H1 (cell line): ENCODE results near the gene FAF2. TPM values are rescaled to one million over a fixed set of nuclear protein-coding genes. Genes with fewer than 3 reads are reported as not detected.

ENCODE experiments used
- CTCF ChIA-PET: fragments of 300-600 bp; sonication (Branson Sonifier 250); formaldehyde crosslinking; loops from one replicate; lab custom pipeline; 2021; ENCODE audit not compliant: partially characterized antibody; lab: Charles Lee
- POLR2A ChIA-PET: fragments of 300-600 bp; sonication (Branson Sonifier 250); formaldehyde crosslinking; loops from one replicate; lab custom pipeline; 2021; ENCODE audit warnings: inconsistent platforms; ENCODE audit not compliant: partially characterized antibody; lab: Charles Lee
- DNase-seq, 2 experiments: peaks; one replicate each; pipeline versions ENCODE4 v3.0.0 to v3.0.0-alpha.2; 2010 to 2022; ENCODE audit warnings: low spot score in 2 of 2, low read depth in 1 of 2, mixed read lengths in 1 of 2
- FAIRE-seq: peaks from 2 replicates; lab custom pipeline; 2011; peaks lifted over from hg19 to GRCh38; lab: Jason Lieb, UNC
- H2AFZ ChIP-seq: 2 replicates; pipeline ENCODE4 v1.8.1; 2012; ENCODE audit warnings: low read length, inconsistent platforms
- H2AK5ac ChIP-seq: 2 replicates; pipeline ENCODE4 v1.6.1; 2013; ENCODE audit warnings: low read depth, low read length
- H2BK120ac ChIP-seq: replicated peaks from 2 replicates; pipeline ENCODE3; 2013; ENCODE audit warnings: low read depth, low read length, inconsistent platforms
- H2BK12ac ChIP-seq: 2 replicates; pipeline ENCODE4 v1.6.1; 2013; ENCODE audit warnings: low read depth, low read length
- H2BK15ac ChIP-seq: 2 replicates; pipeline ENCODE4 v1.6.1; 2013; ENCODE audit warnings: low read length
- H2BK20ac ChIP-seq: 2 replicates; pipeline ENCODE4 v1.6.1; 2013; ENCODE audit warnings: low read length
- H2BK5ac ChIP-seq: 2 replicates; pipeline ENCODE4 v1.6.1; 2013; ENCODE audit warnings: low read depth, low read length
- H3K14ac ChIP-seq: 2 replicates; pipeline ENCODE4 v1.6.1; 2013; ENCODE audit warnings: inconsistent platforms; ENCODE audit not compliant: insufficient read length
- H3K18ac ChIP-seq: 2 replicates; pipeline ENCODE4 v1.6.1; 2013; ENCODE audit warnings: low read length; ENCODE audit errors: extremely low read depth
- H3K23ac ChIP-seq: 2 replicates; pipeline ENCODE4 v1.6.1; 2013; ENCODE audit warnings: inconsistent platforms; ENCODE audit not compliant: insufficient read length
- H3K23me2 ChIP-seq: 2 replicates; pipeline ENCODE4 v1.6.1; 2013; ENCODE audit warnings: low read depth, low read length
- H3K27ac ChIP-seq: 2 replicates; pipeline ENCODE4 v1.6.1; 2011; ENCODE audit warnings: low read depth, low read length, inconsistent platforms
- H3K27me3 ChIP-seq, 4 experiments: replicated peaks in 1 of 4; 1 replicate in 1 of 4; 2 replicates in 3 of 4; pipeline versions ENCODE4 v1.6.1 to v1.8.1; 2011 to 2013; ENCODE audit warnings: low read length in 3 of 4, mild to moderate bottlenecking in 3 of 4, inconsistent platforms in 2 of 4, mixed read lengths in 2 of 4, moderate library complexity in 1 of 4; ENCODE audit not compliant: control insufficient read depth in 3 of 4, insufficient read depth in 3 of 4; ENCODE audit errors: extremely low read depth in 1 of 4
- H3K36me3 ChIP-seq, 4 experiments: 2 replicates each; pipeline versions ENCODE4 v1.6.1 to v1.8.1; 2011 to 2013; ENCODE audit warnings: mild to moderate bottlenecking in 4 of 4, low read length in 3 of 4, moderate library complexity in 2 of 4, control low read depth in 1 of 4, inconsistent platforms in 1 of 4; ENCODE audit not compliant: insufficient read depth in 4 of 4, control insufficient read depth in 2 of 4
- H3K4ac ChIP-seq: replicated peaks from 2 replicates; pipeline ENCODE3; 2013; ENCODE audit warnings: low read length, low read depth, mixed read lengths, inconsistent platforms; ENCODE audit not compliant: insufficient read length
- H3K4me1 ChIP-seq, 4 experiments: replicated peaks in 1 of 4; 1 replicate in 1 of 4; 2 replicates in 3 of 4; pipeline versions ENCODE4 v1.6.1 to v1.8.1; 2011 to 2013; ENCODE audit warnings: low read length in 3 of 4, inconsistent platforms in 2 of 4, mixed read lengths in 1 of 4; ENCODE audit not compliant: insufficient read depth in 4 of 4, control insufficient read depth in 3 of 4
- H3K4me2 ChIP-seq, 2 experiments: 2 replicates each; pipeline versions ENCODE4 v1.6.1 to v1.8.1; 2011 to 2013; ENCODE audit warnings: low read depth in 2 of 2, low read length in 2 of 2, control low read depth in 1 of 2, inconsistent platforms in 1 of 2, mild to moderate bottlenecking in 1 of 2; ENCODE audit not compliant: insufficient read depth in 1 of 2
- H3K4me3 ChIP-seq, 4 experiments: fragments of 200-600, 300-600 bp in 1 of 4; sonication (generic), shearing (Covaris generic), sonication (Bioruptor Twin) in 1 of 4; 2 replicates each; pipeline versions ENCODE4 v1.5.1 to v1.8.1; 2011 to 2016; ENCODE audit warnings: low read length in 4 of 4, low read depth in 3 of 4, control low read depth in 2 of 4, inconsistent platforms in 2 of 4, mild to moderate bottlenecking in 2 of 4, mixed read lengths in 1 of 4, moderate library complexity in 1 of 4; ENCODE audit not compliant: insufficient read depth in 2 of 4; ENCODE audit errors: extremely low read depth in 1 of 4
- H3K56ac ChIP-seq: replicated peaks from 2 replicates; pipeline ENCODE3; 2013; ENCODE audit warnings: low read depth, mild to moderate bottlenecking, mixed read lengths, low read length, inconsistent platforms; ENCODE audit not compliant: insufficient read length
- H3K79me1 ChIP-seq: 2 replicates; pipeline ENCODE4 v1.6.1; 2013; ENCODE audit warnings: low read depth, low read length, control low read depth
- H3K79me2 ChIP-seq, 2 experiments: 2 replicates each; pipeline versions ENCODE4 v1.6.1 to v1.8.1; 2012 to 2013; ENCODE audit warnings: low read length in 2 of 2, mild to moderate bottlenecking in 2 of 2, inconsistent platforms in 1 of 2; ENCODE audit not compliant: insufficient read depth in 2 of 2, control insufficient read depth in 1 of 2
- H3K9ac ChIP-seq, 4 experiments: replicated peaks in 1 of 4; 1 replicate in 1 of 4; 2 replicates in 3 of 4; pipeline versions ENCODE4 v1.6.1 to v1.8.1; 2011 to 2013; ENCODE audit warnings: low read depth in 3 of 4, low read length in 3 of 4, control low read depth in 2 of 4, mild to moderate bottlenecking in 2 of 4, moderate library complexity in 2 of 4, inconsistent platforms in 1 of 4; ENCODE audit errors: extremely low read depth in 1 of 4
- H3K9me3 ChIP-seq, 2 experiments: 2 replicates each; pipeline versions ENCODE4 v1.6.1 to v1.8.1; 2012 to 2013; ENCODE audit warnings: mild to moderate bottlenecking in 2 of 2, moderate library complexity in 2 of 2, control low read depth in 1 of 2, inconsistent platforms in 1 of 2, low read depth in 1 of 2, low read length in 1 of 2, mixed read lengths in 1 of 2; ENCODE audit not compliant: insufficient read depth in 2 of 2
- H4K20me1 ChIP-seq, 2 experiments: replicated peaks in 1 of 2; 2 replicates each; pipeline versions ENCODE3 to v1.8.1; 2011 to 2013; ENCODE audit warnings: inconsistent platforms in 2 of 2, low read length in 2 of 2, mild to moderate bottlenecking in 1 of 2; ENCODE audit not compliant: insufficient read depth in 2 of 2, control insufficient read depth in 1 of 2
- H4K5ac ChIP-seq: 2 replicates; pipeline ENCODE4 v1.6.1; 2013; ENCODE audit warnings: low read length, low read depth, mixed read lengths, inconsistent platforms; ENCODE audit not compliant: insufficient read length
- H4K8ac ChIP-seq: 2 replicates; pipeline ENCODE4 v1.8.0; 2013; ENCODE audit warnings: mild to moderate bottlenecking, moderate library complexity, low read length, inconsistent platforms; ENCODE audit not compliant: insufficient read depth; ENCODE audit errors: extremely low read depth
- H4K91ac ChIP-seq: replicated peaks from 2 replicates; pipeline ENCODE3; 2013; ENCODE audit warnings: low read length, mixed read lengths, inconsistent platforms; ENCODE audit not compliant: insufficient read length
- CEBPB ChIP-seq: IDR thresholded peaks from 2 replicates; pipeline ENCODE4 v1.6.1; 2012; ENCODE audit warnings: low read depth, low read length
- JUN ChIP-seq: IDR thresholded peaks from 2 replicates; pipeline ENCODE4 v1.6.1; 2011; ENCODE audit warnings: low read depth, mild to moderate bottlenecking, improper control_type of control experiment, low read length
- RXRA ChIP-seq: IDR thresholded peaks from 2 replicates; pipeline ENCODE4 v1.6.1; 2011; ENCODE audit warnings: low read depth, mild to moderate bottlenecking, low read length, moderate library complexity; ENCODE audit not compliant: insufficient read depth
- SP1 ChIP-seq: IDR thresholded peaks from 2 replicates; pipeline ENCODE4 v1.6.1; 2011; ENCODE audit warnings: low read depth, low read length
- WGBS, 2 experiments: shearing (Covaris generic) in 1 of 2; methylation state at CpG; one replicate each; pipeline versions ENCODE4 v1.1.6 to v1.1.7; 2013 to 2015; ENCODE audit warnings: low lambda C conversion rate in 2 of 2, mixed read lengths in 2 of 2, inconsistent platforms in 1 of 2, low coverage in 1 of 2, missing lambda C conversion rate in 1 of 2; ENCODE audit not compliant: insufficient replicate concordance in 2 of 2, insufficient coverage in 1 of 2, insufficient read length in 1 of 2; ENCODE audit errors: extremely low coverage in 1 of 2, missing lambda C conversion rate in 1 of 2; 5-methylcytosine and 5-hydroxymethylcytosine counted together
- polyA plus RNA-seq, 7 experiments: library from polyadenylated mRNA; depleted of rRNA in 3 of 7; stranded (reverse) in 5 of 7; unstranded in 2 of 7; fragments of >200 nt in 5 of 7; fragments of 200-250 nt in 2 of 7; gene quantifications; 1 replicate in 5 of 7; 2 replicates in 1 of 7; 4 replicates in 1 of 7; pipeline versions ENCODE4 v1.2.1 to v1.2.3, GENCODE V29; 2011 to 2013; ENCODE audit warnings: missing spikeins in 2 of 7, mixed read lengths in 2 of 7
- total RNA-seq: library from RNA; stranded (reverse); fragmentation: NEBNext Ultra II Directional; extraction: Animal tissue kit (Norgen Biotek cat#: 25700); gene quantifications from 2 replicates; pipeline ENCODE4 v1.2.1, GENCODE V29; 2021

The FAF2 gene
- total and polyA plus RNA-seq, 2 of the 8 experiments (the other 6 are each of a cell fraction or from before 2014, with no cell fraction given): 20.8 to 35.8 TPM

DNA sequence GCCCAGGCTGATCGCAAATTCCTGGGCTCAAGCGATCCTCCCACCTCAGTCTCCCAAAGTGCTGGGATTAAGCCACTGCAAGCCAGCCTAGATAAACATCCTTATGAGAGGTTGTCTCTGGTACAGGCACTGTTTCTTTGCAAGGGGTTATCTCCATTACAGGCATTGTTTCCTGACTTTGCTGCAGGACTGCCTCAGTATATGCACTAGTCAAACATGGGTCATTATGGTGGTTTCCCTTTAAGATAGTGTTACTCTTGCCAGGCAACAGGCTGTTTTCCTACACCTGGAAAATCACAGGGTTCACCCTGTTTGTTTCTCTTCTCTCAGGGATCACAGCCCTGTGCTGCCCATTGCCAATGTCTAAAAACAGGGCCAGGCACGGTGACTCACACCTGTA lies 24.0 kb upstream of the FAF2 start:
- Histone ChIP-seq H3K4me1 (no peaks in the 10 kb centered on the region), H3K14ac (no peak overlapping the region), H3K9ac (no peak overlapping the region), H4K8ac (no peak overlapping the region), H3K27ac (no peak overlapping the region), H3K36me3 (no peaks in the 10 kb centered on the region), H3K18ac (no peak overlapping the region), H3K27me3 (no peaks in the 10 kb centered on the region), H2BK15ac (no peak overlapping the region), H2BK5ac (no peak overlapping the region), H2BK12ac (no peak overlapping the region), H3K23me2 (no peaks in the 10 kb centered on the region), H2BK20ac (no peak overlapping the region), H4K20me1 (no peaks in the 10 kb centered on the region), H3K9me3 (peaks cover 17 to 20% of the 10 kb centered on the region in 2 experiments; a peak in 3 of 4 replicates), H3K56ac (no peak overlapping the region), H3K4me3 (no peak overlapping the region), H3K4me2 (no peak overlapping the region), H3K23ac (no peak overlapping the region), H3K79me2 (no peaks in the 10 kb centered on the region), H3K79me1 (no peaks in the 10 kb centered on the region), H4K91ac (no peak overlapping the region), H2AFZ (no peak overlapping the region), H3K4ac (no peak overlapping the region), H2BK120ac (no peak overlapping the region), H2AK5ac (no peak overlapping the region), H4K5ac (no peak overlapping the region)
- CTCF ChIA-PET: no interaction called here
- FAIRE-seq (no peak), DNase-seq (no peak)
- WGBS, 2 experiments: 80% methylated on average over 3 of the region's 3 CpGs; no CpG with 5 or more reads in 1 of the 2 experiments
- POLR2A ChIA-PET: no interaction called here
- TF ChIP-seq CEBPB (no peak), SP1 (no peak), JUN (no peak), RXRA (no peak)
